HUES48 (cell line): ENCODE data around the gene SCNM1.
"Not testable (repeated sequence)": the region's sequence is repeated elsewhere in the genome, so short reads cannot be mapped to it uniquely, and the experiment has no call there.

ENCODE experiments used
- H3K27ac ChIP-seq: one replicate; pipeline ENCODE4 v1.7.0; 2013; ENCODE audit warnings: low read depth, low read length, inconsistent platforms
- H3K27me3 ChIP-seq: 2 replicates; pipeline ENCODE4 v1.6.1; 2013; ENCODE audit warnings: mild to moderate bottlenecking, low read length; ENCODE audit not compliant: control insufficient read depth, insufficient read depth
- H3K36me3 ChIP-seq: 2 replicates; pipeline ENCODE4 v1.6.1; 2013; ENCODE audit warnings: low read length; ENCODE audit not compliant: control insufficient read depth, insufficient read depth
- H3K4me1 ChIP-seq: 2 replicates; pipeline ENCODE4 v1.6.1; 2013; ENCODE audit warnings: mild to moderate bottlenecking, low read length; ENCODE audit not compliant: control insufficient read depth, insufficient read depth
- H3K4me3 ChIP-seq: 2 replicates; pipeline ENCODE4 v1.5.1; 2013; ENCODE audit warnings: mild to moderate bottlenecking, low read depth, low read length
- H3K9ac ChIP-seq: 2 replicates; pipeline ENCODE4 v1.6.1; 2013; ENCODE audit warnings: mild to moderate bottlenecking, low read depth, low read length, moderate library complexity
- H3K9me3 ChIP-seq: 2 replicates; pipeline ENCODE4 v1.6.1; 2013; ENCODE audit warnings: low read length; ENCODE audit not compliant: control insufficient read depth, insufficient read depth

The SCNM1 gene

GRCh38 chr1:151171190-151171589 lies 5.2 kb downstream of the SCNM1 start:
- peaks cover 3% of the 10 kb centered on the region; the same call in 1 of the 2 replicates for H3K4me1 ChIP-seq
- H3K4me3 ChIP-seq, result no peak overlapping the region
- H3K36me3 ChIP-seq, result peaks cover 51% of the 10 kb centered on the region

GRCh38 chr1:151175041-151175741 lies 9.2 kb downstream of the SCNM1 start:
- H3K36me3 ChIP-seq, result peaks cover 68% of the 10 kb centered on the region

More at GRCh38 chr1:151171190-151171589, 5.2 kb downstream of the SCNM1 start:
- no peaks in the 10 kb centered on the region for H3K27me3 ChIP-seq
- no peaks in the 10 kb centered on the region for H3K9me3 ChIP-seq
- no peak overlapping the region for H3K9ac ChIP-seq
- H3K27ac ChIP-seq, result no peak overlapping the region

GRCh38 chr1:151175863-151176262 lies 9.9 kb downstream of the SCNM1 start, which contains the start of gene TMOD4:
TSS of gene TMOD4 (minus strand) at chr1:151175981. CDS start at chr1:151174875, 1,106 bp downstream.
- H3K4me1 ChIP-seq, result no peaks in the 10 kb centered on the region
- no peak within 1 kb of the TSS for H3K9ac ChIP-seq
- H3K36me3 ChIP-seq, result peaks cover 71% of the 10 kb centered on the region
- H3K27ac ChIP-seq, result no peak within 1 kb of the TSS
- H3K4me3 ChIP-seq, result no peak within 1 kb of the TSS
- no peaks in the 10 kb centered on the region for H3K27me3 ChIP-seq
- no peaks in the 10 kb centered on the region for H3K9me3 ChIP-seq

More at GRCh38 chr1:151175041-151175741, 9.2 kb downstream of the SCNM1 start:
- Histone ChIP-seq H3K4me3 (no peak overlapping the region), H3K4me1 (no peaks in the 10 kb centered on the region), H3K27me3 (no peaks in the 10 kb centered on the region), H3K27ac (no peak overlapping the region), H3K9me3 (no peaks in the 10 kb centered on the region), H3K9ac (no peak overlapping the region)

GRCh38 chr1:151176514-151177045 lies 10.6 kb downstream of the SCNM1 start:
- H3K9ac ChIP-seq, result no peak overlapping the region
- H3K4me1 ChIP-seq, result no peaks in the 10 kb centered on the region
- no peaks in the 10 kb centered on the region for H3K9me3 ChIP-seq
- H3K4me3 ChIP-seq, result no peak overlapping the region
- H3K36me3 ChIP-seq, result peaks cover 76% of the 10 kb centered on the region
- no peaks in the 10 kb centered on the region for H3K27me3 ChIP-seq
- H3K27ac ChIP-seq, result no peak overlapping the region

- Histone ChIP-seq H3K9me3 (no peaks in the 10 kb centered on the region), H3K27me3 (no peaks in the 10 kb centered on the region), H3K4me3 (no peak overlapping the region), H3K36me3 (peaks cover 64% of the 10 kb centered on the region), H3K9ac (no peak overlapping the region), H3K27ac (no peak overlapping the region), H3K4me1 (no peaks in the 10 kb centered on the region)
Observed at GRCh38 chr1:151184211-151184610, 18.3 kb downstream of the SCNM1 start.

GRCh38 chr1:151187205-151187604 lies 21.3 kb downstream of the SCNM1 start:
- no peaks in the 10 kb centered on the region for H3K27me3 ChIP-seq
- no peak overlapping the region for H3K4me3 ChIP-seq
- H3K9ac ChIP-seq, result no peak overlapping the region
- peaks cover 37% of the 10 kb centered on the region for H3K36me3 ChIP-seq
- no peaks in the 10 kb centered on the region for H3K4me1 ChIP-seq
- H3K9me3 ChIP-seq, result no peaks in the 10 kb centered on the region
- H3K27ac ChIP-seq, result no peak overlapping the region

- H3K4me1 ChIP-seq, H3K27me3 ChIP-seq, H3K9me3 ChIP-seq, H3K27ac ChIP-seq, H3K9ac ChIP-seq: not testable (repeated sequence)
- peak overlapping the region; percentile 97 for H3K4me3 ChIP-seq
- H3K36me3 ChIP-seq, result peaks cover 24% of the 10 kb centered on the region
Observed at GRCh38 chr1:151188667-151189066, 22.7 kb downstream of the SCNM1 start.

GRCh38 chr1:151189637-151190445 lies 23.9 kb downstream of the SCNM1 start, which contains the start of gene VPS72:
TSS of gene VPS72 (minus strand) at chr1:151190197. CDS start at chr1:151190121, 76 bp downstream.
- Histone ChIP-seq H3K9me3 (no peaks in the 10 kb centered on the region), H3K27ac (peak within 1 kb of the TSS; percentile 90)

GRCh38 chr1:151192047-151192446 lies 26.1 kb downstream of the SCNM1 start:
- Histone ChIP-seq H3K36me3 (no peaks in the 10 kb centered on the region), H3K9ac (no peak overlapping the region), H3K27me3 (no peaks in the 10 kb centered on the region), H3K4me1 (no peaks in the 10 kb centered on the region), H3K4me3 (no peak overlapping the region), H3K27ac (no peak overlapping the region), H3K9me3 (no peaks in the 10 kb centered on the region)

More at GRCh38 chr1:151189637-151190445, 23.9 kb downstream of the SCNM1 start, which contains the start of gene VPS72:
- Histone ChIP-seq H3K4me1 (no peaks in the 10 kb centered on the region), H3K4me3 (peak within 1 kb of the TSS; percentile 97), H3K36me3 (peaks cover 12% of the 10 kb centered on the region), H3K9ac (peak within 1 kb of the TSS; percentile 89), H3K27me3 (no peaks in the 10 kb centered on the region)

- H3K9me3 ChIP-seq, result no peaks in the 10 kb centered on the region
- H3K9ac ChIP-seq, result no peak overlapping the region
- no peaks in the 10 kb centered on the region for H3K36me3 ChIP-seq
- no peak overlapping the region for H3K27ac ChIP-seq
- no peak overlapping the region for H3K4me3 ChIP-seq
- peaks cover 6% of the 10 kb centered on the region; the same call in 1 of the 2 replicates for H3K4me1 ChIP-seq
- no peaks in the 10 kb centered on the region for H3K27me3 ChIP-seq
Observed at GRCh38 chr1:151193304-151193703, 27.4 kb downstream of the SCNM1 start.
